ENCODE measurements around the gene KMT2B.

KMT2B gene

DNA sequence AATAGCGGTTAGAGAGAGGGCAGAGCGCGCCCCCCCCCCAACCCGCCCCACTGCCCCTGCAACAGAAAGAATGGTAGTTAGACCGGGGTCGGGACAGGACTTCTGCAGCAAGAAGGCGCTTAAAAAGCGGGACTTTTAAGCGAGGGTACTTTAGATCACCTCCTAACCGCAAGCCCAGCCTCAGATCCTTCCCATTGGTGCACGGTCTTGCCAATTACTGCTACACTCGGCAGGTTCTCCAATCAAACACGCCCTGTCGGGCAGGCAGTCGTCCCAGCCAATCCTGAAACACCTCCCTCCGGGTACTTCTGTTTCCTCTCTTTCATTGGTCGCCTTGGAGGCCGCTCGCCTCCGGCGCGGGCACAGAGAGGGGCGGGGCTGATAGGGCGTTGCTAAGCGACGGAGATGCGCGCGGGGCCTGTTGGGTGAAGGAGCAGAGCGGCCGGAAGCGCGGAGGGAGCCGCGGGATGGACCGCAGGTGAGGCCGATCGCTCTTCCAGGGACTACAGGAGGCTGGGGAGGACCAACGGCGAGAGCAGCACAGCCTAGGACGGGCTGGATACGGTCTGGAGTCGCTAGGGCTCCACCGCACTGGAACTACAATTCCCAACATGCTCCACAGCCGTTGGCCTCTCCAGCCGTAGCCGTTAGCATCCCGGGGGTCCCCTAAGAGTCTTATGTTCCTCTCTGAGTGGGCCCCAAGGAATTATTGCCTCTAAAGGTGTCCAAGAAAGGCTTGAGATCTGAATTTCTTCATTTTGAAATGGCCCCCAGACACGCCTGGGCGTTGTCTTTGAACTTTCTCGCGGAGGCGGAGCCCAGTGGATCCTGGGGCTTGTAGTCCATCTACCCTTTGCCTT is 40.2 kb downstream of the KMT2B start, which contains the start of gene PROSER3:
Gene PROSER3, plus strand, starts transcription at position 428 of the 860 bp plus-strand sequence. Its CDS starts 40 bp downstream, at position 468.
- H3K79me2 ChIP-seq (ENCODE audit: low read length), result peaks cover 18% of the 10 kb centered on the region
- H3K27me3 ChIP-seq (ENCODE audit: low read depth, low read length), result no peaks in the 10 kb centered on the region
- H3K9ac ChIP-seq (ENCODE audit: low read length), result peak within 1 kb of the TSS; percentile 88
- peaks cover 13% of the 10 kb centered on the region for H3K4me1 ChIP-seq (ENCODE audit: low read length)
- peak within 1 kb of the TSS; percentile 79 for H3K4me3 ChIP-seq (ENCODE audit: low read length)
- peak within 1 kb of the TSS; percentile 81 for H3K4me2 ChIP-seq (ENCODE audit: low read length)
- no peaks in the 10 kb centered on the region for H3K9me3 ChIP-seq (ENCODE audit: insufficient read depth, low read length)
- no peak for TF ChIP-seq EZH2phosphoT487 (IDR thresholded peaks at IDR 0.05; ENCODE audit: low read depth)
- TF ChIP-seq, protein P1, sequence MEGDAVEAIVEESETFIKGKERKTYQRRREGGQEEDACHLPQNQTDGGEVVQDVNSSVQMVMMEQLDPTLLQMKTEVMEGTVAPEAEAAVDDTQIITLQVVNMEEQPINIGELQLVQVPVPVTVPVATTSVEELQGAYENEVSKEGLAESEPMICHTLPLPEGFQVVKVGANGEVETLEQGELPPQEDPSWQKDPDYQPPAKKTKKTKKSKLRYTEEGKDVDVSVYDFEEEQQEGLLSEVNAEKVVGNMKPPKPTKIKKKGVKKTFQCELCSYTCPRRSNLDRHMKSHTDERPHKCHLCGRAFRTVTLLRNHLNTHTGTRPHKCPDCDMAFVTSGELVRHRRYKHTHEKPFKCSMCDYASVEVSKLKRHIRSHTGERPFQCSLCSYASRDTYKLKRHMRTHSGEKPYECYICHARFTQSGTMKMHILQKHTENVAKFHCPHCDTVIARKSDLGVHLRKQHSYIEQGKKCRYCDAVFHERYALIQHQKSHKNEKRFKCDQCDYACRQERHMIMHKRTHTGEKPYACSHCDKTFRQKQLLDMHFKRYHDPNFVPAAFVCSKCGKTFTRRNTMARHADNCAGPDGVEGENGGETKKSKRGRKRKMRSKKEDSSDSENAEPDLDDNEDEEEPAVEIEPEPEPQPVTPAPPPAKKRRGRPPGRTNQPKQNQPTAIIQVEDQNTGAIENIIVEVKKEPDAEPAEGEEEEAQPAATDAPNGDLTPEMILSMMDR (IDR thresholded peaks at IDR 0.05; ENCODE audit: low read depth, low read length), result no peak
- peaks cover 17% of the 10 kb centered on the region for H3K36me3 ChIP-seq (replicated peaks; ENCODE audit: low read depth, low read length)
- peak within 1 kb of the TSS; percentile 70 for H2AFZ ChIP-seq (ENCODE audit: low read depth, low read length)
- peak within 1 kb of the TSS; percentile 72 for H3K27ac ChIP-seq (ENCODE audit: low read length)
- peaks cover 3% of the 10 kb centered on the region for H4K20me1 ChIP-seq (ENCODE audit: insufficient read depth, low read length)

DNA sequence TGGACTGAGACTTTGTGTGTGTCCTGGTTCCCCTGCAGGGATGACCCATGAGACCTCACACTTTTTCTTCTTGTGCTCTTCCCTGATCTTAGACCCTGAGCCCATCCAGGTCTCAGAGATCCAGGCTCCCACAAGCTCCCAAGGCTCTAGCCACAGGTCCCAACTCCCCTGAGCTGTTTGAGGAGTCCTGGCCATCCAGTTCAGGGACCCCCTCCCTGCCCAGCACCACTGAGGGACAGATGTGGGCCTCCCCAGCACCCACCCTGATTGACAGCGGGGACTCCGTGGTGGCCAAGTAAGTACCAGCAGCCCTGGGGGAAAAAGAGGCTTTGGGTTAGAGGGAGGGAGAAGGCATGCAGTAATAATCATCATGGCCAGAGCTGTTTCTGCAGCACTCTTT is 41.9 kb downstream of the KMT2B start:
- H3K9ac ChIP-seq (ENCODE audit: low read length), result no peak overlapping the region

DNA sequence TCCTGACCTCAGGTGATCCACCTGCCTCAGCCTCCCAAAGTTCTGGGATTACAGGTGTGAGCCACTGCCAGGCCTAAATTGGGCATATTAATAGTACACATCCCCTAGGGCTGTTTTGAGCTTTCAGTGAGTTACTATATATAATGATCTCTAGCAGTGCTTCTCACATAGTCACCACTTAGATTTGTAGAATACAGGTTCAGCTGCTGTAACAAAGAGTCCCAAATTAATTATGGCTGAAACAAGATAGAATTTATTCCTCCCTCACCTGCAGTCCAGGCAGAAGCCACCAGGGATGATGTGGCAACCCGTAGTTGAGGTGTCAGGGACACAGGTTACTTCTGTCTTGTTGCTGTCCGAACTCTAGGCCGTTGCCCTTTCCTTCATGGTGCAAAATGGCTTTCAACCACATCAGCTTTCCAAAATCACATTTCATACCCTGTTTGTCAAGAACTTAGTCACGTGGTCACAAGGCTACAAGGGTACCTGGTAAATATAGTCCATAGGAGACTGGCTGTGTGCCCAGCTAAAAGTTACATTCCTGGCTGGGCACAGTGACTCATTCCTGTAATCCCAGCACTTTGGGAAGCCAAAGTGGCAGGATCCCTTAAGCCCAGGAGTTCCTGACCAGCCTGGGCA is 43.0 kb downstream of the KMT2B start:
- H3K79me2 ChIP-seq (ENCODE audit: low read length), result peaks cover 18% of the 10 kb centered on the region
- TF ChIP-seq, protein P1 (IDR thresholded peaks at IDR 0.05; ENCODE audit: low read depth, low read length), result no peak
- TF ChIP-seq EZH2phosphoT487 (IDR thresholded peaks at IDR 0.05; ENCODE audit: low read depth), result no peak
- no peak overlapping the region for H3K4me2 ChIP-seq (ENCODE audit: low read length)
- no peak overlapping the region for H2AFZ ChIP-seq (ENCODE audit: low read depth, low read length)
- H3K9me3 ChIP-seq (ENCODE audit: insufficient read depth, low read length), result no peaks in the 10 kb centered on the region
- H3K9ac ChIP-seq (ENCODE audit: low read length), result no peak overlapping the region
- no peak overlapping the region for H3K27ac ChIP-seq (ENCODE audit: low read length)
- no peak overlapping the region for H3K4me3 ChIP-seq (ENCODE audit: low read length)
- H3K36me3 ChIP-seq (replicated peaks; ENCODE audit: low read depth, low read length), result peaks cover 24% of the 10 kb centered on the region
- peaks cover 13% of the 10 kb centered on the region for H3K4me1 ChIP-seq (ENCODE audit: low read length)
- no peaks in the 10 kb centered on the region for H3K27me3 ChIP-seq (ENCODE audit: low read depth, low read length)
- peaks cover 3% of the 10 kb centered on the region for H4K20me1 ChIP-seq (ENCODE audit: insufficient read depth, low read length)

More for the DNA sequence above, 41.9 kb downstream of the KMT2B start:
- Histone ChIP-seq H3K36me3 (replicated peaks; ENCODE audit: low read depth, low read length) (peaks cover 19% of the 10 kb centered on the region), H3K27ac (ENCODE audit: low read length) (no peak overlapping the region), H3K4me1 (ENCODE audit: low read length) (peaks cover 13% of the 10 kb centered on the region), H2AFZ (ENCODE audit: low read depth, low read length) (no peak overlapping the region), H3K27me3 (ENCODE audit: low read depth, low read length) (no peaks in the 10 kb centered on the region), H4K20me1 (ENCODE audit: insufficient read depth, low read length) (peaks cover 3% of the 10 kb centered on the region), H3K79me2 (ENCODE audit: low read length) (peaks cover 18% of the 10 kb centered on the region), H3K9me3 (ENCODE audit: insufficient read depth, low read length) (no peaks in the 10 kb centered on the region), H3K4me3 (ENCODE audit: low read length) (no peak overlapping the region), H3K4me2 (ENCODE audit: low read length) (no peak overlapping the region)
- TF ChIP-seq EZH2phosphoT487 (IDR thresholded peaks at IDR 0.05; ENCODE audit: low read depth), result no peak
- TF ChIP-seq, protein P1 (IDR thresholded peaks at IDR 0.05; ENCODE audit: low read depth, low read length), result no peak

Measured in OCI-LY3 (cell line).